ENCODE measurements around the gene IKZF1.

IKZF1 gene

DNA sequence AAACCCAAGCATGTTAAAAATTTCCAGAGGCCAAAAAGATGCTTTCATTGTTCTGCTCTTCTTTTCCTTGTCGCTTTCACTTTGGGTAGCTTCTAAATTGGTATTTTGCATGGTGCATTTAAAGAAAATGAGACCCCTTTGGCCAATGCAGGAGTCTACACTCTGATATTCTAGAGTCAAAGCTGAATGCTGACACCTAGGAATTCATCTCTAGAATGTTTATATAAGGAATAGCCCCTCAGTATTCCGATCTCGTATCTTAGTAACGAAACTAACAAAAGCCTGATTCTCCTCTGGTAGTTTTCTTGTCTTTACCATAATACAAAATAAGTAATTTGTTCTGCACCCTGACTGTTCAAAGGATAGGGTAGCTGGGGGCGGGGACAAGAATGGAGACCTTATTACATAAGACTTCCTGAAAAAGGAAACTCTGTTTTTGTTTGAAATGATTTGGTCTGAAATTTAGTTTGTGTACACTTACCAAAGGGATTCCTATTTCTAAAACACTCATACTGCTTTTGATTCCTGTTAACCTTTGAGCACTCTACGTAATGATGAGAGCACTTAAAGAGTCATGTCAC, 17.1 kb downstream of the IKZF1 start:
- H3K9me2 ChIP-seq (replicated peaks; ENCODE audit: control insufficient read depth, low read length), result no peaks in the 10 kb centered on the region
- peaks cover 49% of the 10 kb centered on the region for H4K20me1 ChIP-seq (ENCODE audit: control insufficient read depth, insufficient read depth, low read depth, low read length)
- H3K36me3 ChIP-seq (ENCODE audit: control insufficient read depth, low read length), result peaks cover 98% of the 10 kb centered on the region
- no peak overlapping the region for H3K4me2 ChIP-seq (ENCODE audit: low read length)
- H3K79me2 ChIP-seq (ENCODE audit: control insufficient read depth, low read length), result peaks cover 99% of the 10 kb centered on the region
- H3K27me3 ChIP-seq (ENCODE audit: control insufficient read depth, low read length), result no peaks in the 10 kb centered on the region
- peaks cover 18% of the 10 kb centered on the region for H3F3A ChIP-seq (ENCODE audit: control insufficient read depth, insufficient read depth)
- H3K9me3 ChIP-seq (ENCODE audit: control insufficient read depth, insufficient read depth, low read length), result no peaks in the 10 kb centered on the region
- H3K4me3 ChIP-seq (ENCODE audit: low read length), result no peak overlapping the region
- no peak for TF ChIP-seq EZH2phosphoT487 (IDR thresholded peaks at IDR 0.05; ENCODE audit: borderline replicate concordance, low read length)
- TF ChIP-seq, protein P1, sequence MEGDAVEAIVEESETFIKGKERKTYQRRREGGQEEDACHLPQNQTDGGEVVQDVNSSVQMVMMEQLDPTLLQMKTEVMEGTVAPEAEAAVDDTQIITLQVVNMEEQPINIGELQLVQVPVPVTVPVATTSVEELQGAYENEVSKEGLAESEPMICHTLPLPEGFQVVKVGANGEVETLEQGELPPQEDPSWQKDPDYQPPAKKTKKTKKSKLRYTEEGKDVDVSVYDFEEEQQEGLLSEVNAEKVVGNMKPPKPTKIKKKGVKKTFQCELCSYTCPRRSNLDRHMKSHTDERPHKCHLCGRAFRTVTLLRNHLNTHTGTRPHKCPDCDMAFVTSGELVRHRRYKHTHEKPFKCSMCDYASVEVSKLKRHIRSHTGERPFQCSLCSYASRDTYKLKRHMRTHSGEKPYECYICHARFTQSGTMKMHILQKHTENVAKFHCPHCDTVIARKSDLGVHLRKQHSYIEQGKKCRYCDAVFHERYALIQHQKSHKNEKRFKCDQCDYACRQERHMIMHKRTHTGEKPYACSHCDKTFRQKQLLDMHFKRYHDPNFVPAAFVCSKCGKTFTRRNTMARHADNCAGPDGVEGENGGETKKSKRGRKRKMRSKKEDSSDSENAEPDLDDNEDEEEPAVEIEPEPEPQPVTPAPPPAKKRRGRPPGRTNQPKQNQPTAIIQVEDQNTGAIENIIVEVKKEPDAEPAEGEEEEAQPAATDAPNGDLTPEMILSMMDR (IDR thresholded peaks at IDR 0.05; ENCODE audit: low read depth, low read length, poor library complexity, severe bottlenecking), result no peak
- H3K4me1 ChIP-seq (ENCODE audit: control insufficient read depth, low read length), result peaks cover 55% of the 10 kb centered on the region
- no peak overlapping the region for H3K27ac ChIP-seq (ENCODE audit: low read depth, low read length)

DNA sequence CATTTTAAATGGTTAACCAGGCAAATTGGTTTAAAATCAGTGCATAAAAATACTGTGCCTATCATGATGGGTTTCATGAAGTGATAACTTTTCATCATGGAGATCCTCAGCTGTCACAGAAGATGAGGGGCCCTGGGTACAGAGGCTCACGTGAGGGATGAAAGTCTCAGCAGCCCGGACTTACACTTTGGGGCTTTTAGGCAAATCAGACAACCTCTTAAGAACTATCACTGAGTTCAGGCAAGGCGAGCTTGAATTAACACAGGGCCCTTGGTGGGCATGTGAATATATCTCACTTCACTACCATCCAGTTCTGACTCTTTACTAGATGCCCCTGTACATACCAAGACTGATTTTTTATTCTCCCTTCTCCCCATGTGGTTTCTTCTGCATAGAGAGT, 19.6 kb downstream of the IKZF1 start:
- H3K4me1 ChIP-seq (ENCODE audit: control insufficient read depth, low read length), result peaks cover 55% of the 10 kb centered on the region
- no peaks in the 10 kb centered on the region for H3K27me3 ChIP-seq (ENCODE audit: control insufficient read depth, low read length)
- no peak for TF ChIP-seq EZH2phosphoT487 (IDR thresholded peaks at IDR 0.05; ENCODE audit: borderline replicate concordance, low read length)
- TF ChIP-seq, protein P1 (IDR thresholded peaks at IDR 0.05; ENCODE audit: low read depth, low read length, poor library complexity, severe bottlenecking), result no peak
- H3K27ac ChIP-seq (ENCODE audit: low read depth, low read length), result no peak overlapping the region
- peaks cover 98% of the 10 kb centered on the region for H3K36me3 ChIP-seq (ENCODE audit: control insufficient read depth, low read length)
- no peaks in the 10 kb centered on the region for H3K9me3 ChIP-seq (ENCODE audit: control insufficient read depth, insufficient read depth, low read length)
- H3K4me3 ChIP-seq (ENCODE audit: low read length), result no peak overlapping the region
- H3K4me2 ChIP-seq (ENCODE audit: low read length), result no peak overlapping the region
- no peaks in the 10 kb centered on the region for H3K9me2 ChIP-seq (replicated peaks; ENCODE audit: control insufficient read depth, low read length)
- peaks cover 94% of the 10 kb centered on the region for H3K79me2 ChIP-seq (ENCODE audit: control insufficient read depth, low read length)
- H3F3A ChIP-seq (ENCODE audit: control insufficient read depth, insufficient read depth), result peaks cover 26% of the 10 kb centered on the region
- peaks cover 33% of the 10 kb centered on the region for H4K20me1 ChIP-seq (ENCODE audit: control insufficient read depth, insufficient read depth, low read depth, low read length)

DNA sequence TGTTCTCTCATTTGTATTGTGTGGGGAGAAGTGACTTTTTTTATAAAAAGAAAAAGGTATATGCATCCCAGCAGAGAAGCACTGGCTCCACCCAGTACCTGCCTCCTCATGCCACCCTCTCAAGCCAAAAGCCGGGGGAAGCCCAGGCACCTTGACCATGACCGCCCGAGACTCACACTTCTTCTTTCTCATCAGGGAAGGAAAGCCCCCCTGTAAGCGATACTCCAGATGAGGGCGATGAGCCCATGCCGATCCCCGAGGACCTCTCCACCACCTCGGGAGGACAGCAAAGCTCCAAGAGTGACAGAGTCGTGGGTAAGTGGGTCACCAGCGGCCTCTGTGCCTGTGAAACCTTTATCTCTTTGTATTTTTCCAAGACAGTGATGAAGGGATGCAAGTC, 22.9 kb downstream of the IKZF1 start:
- H3K36me3 ChIP-seq (ENCODE audit: control insufficient read depth, low read length), result peaks cover 98% of the 10 kb centered on the region
- no peaks in the 10 kb centered on the region for H3K9me3 ChIP-seq (ENCODE audit: control insufficient read depth, insufficient read depth, low read length)
- no peak overlapping the region for H3K27ac ChIP-seq (ENCODE audit: low read depth, low read length)
- no peaks in the 10 kb centered on the region for H3K27me3 ChIP-seq (ENCODE audit: control insufficient read depth, low read length)
- H3K4me2 ChIP-seq (ENCODE audit: low read length), result no peak overlapping the region
- H4K20me1 ChIP-seq (ENCODE audit: control insufficient read depth, insufficient read depth, low read depth, low read length), result peaks cover 17% of the 10 kb centered on the region; the same call in 1 of the 2 replicates
- peaks cover 96% of the 10 kb centered on the region for H3K79me2 ChIP-seq (ENCODE audit: control insufficient read depth, low read length)
- H3F3A ChIP-seq (ENCODE audit: control insufficient read depth, insufficient read depth), result peaks cover 28% of the 10 kb centered on the region
- H3K9me2 ChIP-seq (replicated peaks; ENCODE audit: control insufficient read depth, low read length), result no peaks in the 10 kb centered on the region
- H3K4me1 ChIP-seq (ENCODE audit: control insufficient read depth, low read length), result peaks cover 75% of the 10 kb centered on the region
- no peak for TF ChIP-seq EZH2phosphoT487 (IDR thresholded peaks at IDR 0.05; ENCODE audit: borderline replicate concordance, low read length)
- TF ChIP-seq, protein P1 (IDR thresholded peaks at IDR 0.05; ENCODE audit: low read depth, low read length, poor library complexity, severe bottlenecking), result no peak
- no peak overlapping the region for H3K4me3 ChIP-seq (ENCODE audit: low read length)
